ENCODE measurements around the gene WWC2. TPM values are rescaled to one million over a fixed set of nuclear protein-coding genes. Genes with fewer than 3 reads are reported as not detected.

The WWC2 gene
- polyA plus RNA-seq, 1 experiment: 32.0 TPM

DNA sequence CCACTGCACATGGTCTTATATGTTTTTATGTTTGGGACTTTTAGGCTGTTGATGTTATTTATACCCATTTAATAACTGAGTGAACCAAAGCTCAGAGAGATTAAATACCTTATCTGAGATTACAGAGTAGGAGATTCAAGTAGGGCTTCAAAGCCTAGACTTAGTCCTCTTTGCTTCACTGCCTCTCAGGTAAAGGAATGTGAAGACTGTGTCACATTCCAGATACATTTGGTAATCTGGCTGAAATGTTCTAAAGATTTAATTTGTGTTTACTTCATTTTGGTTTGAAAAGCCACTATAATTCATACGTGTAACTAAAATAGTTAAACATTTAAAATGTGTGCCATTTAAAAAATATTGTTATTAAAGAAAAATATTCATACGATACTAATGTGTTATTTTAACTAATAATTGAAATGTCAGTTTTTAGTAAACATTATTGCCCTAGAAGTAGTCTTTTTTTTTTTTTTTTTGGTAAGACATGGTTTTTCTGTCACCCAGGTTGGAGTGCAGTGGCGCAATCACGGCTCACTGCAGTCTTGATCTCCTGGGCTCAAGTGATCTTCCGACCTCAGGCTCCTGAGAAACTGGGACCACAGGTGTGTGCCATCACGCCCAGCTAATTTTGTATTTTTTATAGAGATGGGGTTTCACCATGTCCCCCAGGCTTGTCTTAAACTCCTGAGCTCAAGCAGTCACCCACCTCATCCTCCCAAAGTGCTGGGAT is 54.3 kb downstream of the WWC2 start:
- no peak for DNase-seq (ENCODE audit: low read depth)
- Histone ChIP-seq H3K36me3 (ENCODE audit: control insufficient read depth, insufficient read depth, low read length) (no peaks in the 10 kb centered on the region), H3K4me3 (ENCODE audit: low read depth, low read length) (no peak overlapping the region), H3K27me3 (ENCODE audit: control insufficient read depth, insufficient read depth, low read length) (no peaks in the 10 kb centered on the region)
- ChIA-PET POLR2A (no interaction called here), CTCF (interaction anchor here (0.6 to 1.3 kb wide), 4 partner anchors 9 to 46 kb away, joined by 3 to 6 read pairs (median 3); no protein-coding TSS in a partner anchor)
- TF ChIP-seq, protein P1, sequence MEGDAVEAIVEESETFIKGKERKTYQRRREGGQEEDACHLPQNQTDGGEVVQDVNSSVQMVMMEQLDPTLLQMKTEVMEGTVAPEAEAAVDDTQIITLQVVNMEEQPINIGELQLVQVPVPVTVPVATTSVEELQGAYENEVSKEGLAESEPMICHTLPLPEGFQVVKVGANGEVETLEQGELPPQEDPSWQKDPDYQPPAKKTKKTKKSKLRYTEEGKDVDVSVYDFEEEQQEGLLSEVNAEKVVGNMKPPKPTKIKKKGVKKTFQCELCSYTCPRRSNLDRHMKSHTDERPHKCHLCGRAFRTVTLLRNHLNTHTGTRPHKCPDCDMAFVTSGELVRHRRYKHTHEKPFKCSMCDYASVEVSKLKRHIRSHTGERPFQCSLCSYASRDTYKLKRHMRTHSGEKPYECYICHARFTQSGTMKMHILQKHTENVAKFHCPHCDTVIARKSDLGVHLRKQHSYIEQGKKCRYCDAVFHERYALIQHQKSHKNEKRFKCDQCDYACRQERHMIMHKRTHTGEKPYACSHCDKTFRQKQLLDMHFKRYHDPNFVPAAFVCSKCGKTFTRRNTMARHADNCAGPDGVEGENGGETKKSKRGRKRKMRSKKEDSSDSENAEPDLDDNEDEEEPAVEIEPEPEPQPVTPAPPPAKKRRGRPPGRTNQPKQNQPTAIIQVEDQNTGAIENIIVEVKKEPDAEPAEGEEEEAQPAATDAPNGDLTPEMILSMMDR (IDR thresholded peaks at IDR 0.05; ENCODE audit: insufficient read depth, low read depth, low read length): no peak

DNA sequence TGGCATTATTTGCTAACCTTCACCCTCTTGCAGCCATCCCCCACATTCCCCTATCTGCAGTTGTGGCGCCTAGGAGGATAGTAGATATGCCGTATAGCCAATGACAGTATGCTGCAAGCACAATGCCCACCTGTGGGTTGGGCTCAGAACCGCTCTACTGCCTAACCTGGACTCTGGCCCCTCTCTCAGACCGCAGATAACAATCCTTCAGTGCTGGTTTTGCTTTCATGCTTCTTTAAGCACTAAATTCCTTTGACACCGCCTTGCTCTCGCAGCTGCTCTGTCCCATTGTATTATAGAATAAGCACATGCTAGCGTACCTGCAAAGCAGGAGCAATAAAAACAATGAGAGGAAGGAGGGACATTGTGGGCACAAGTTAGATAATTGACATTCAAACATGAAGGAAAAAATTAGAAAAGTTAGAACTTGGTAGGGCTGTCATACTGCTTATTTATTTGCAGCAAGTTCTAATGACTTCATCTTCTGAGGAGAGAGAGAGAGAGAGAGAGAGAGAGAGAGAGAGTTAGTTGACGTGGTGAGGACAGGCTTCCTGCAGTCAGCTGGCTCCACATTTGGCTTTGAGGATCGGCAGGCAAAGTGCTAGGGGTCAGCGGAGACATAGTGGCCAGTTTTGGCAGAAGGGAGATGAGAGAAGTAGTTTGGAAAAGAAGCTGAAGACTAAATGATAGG is 55.8 kb downstream of the WWC2 start:
- DNase-seq (ENCODE audit: low read depth): no peak
- Histone ChIP-seq H3K36me3 (ENCODE audit: control insufficient read depth, insufficient read depth, low read length) (no peaks in the 10 kb centered on the region), H3K4me3 (ENCODE audit: low read depth, low read length) (no peak overlapping the region), H3K27me3 (ENCODE audit: control insufficient read depth, insufficient read depth, low read length) (no peaks in the 10 kb centered on the region)
- ChIA-PET CTCF (no interaction called here), POLR2A (no interaction called here)
- TF ChIP-seq, protein P1 (IDR thresholded peaks at IDR 0.05; ENCODE audit: insufficient read depth, low read depth, low read length): no peak

DNA sequence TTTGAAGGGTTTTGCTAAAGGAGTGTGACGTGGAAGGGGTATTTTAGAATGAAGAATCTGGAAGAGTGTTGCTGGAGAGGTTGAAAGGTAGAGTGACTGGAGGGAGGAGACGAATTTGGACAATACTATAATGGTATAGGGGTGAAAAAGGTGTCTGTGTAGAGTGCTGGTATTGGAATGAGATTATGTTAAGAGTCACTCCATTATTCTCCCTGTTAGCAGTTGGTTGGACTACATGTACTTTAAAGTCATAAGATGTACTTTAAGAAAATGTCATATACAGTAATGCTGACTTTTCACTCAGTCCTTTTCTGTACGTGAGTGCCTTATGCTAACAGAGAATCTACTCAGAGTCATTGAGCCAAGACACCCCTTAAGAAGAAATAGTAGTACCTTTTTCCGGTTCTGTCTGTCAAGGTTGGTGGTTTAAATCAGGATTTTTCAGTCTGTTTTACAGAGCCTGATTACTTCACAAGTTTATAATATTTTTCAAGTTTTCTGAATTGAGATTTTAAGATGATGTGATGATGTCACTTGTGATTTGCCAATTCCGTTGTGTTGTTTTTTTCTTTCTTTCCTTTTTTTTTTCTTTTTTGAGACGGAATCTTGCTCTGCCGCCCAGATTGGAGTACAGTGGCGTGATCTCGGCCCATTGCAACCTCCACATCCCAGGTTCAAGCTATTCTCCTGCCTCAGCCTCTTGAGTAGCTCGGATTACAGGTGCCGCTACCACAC is 56.6 kb downstream of the WWC2 start:
- no peak for DNase-seq (ENCODE audit: low read depth)
- TF ChIP-seq, protein P1 (IDR thresholded peaks at IDR 0.05; ENCODE audit: insufficient read depth, low read depth, low read length): no peak
- CTCF ChIA-PET: no interaction called here
- POLR2A ChIA-PET: no interaction called here
- no peaks in the 10 kb centered on the region for H3K27me3 ChIP-seq (ENCODE audit: control insufficient read depth, insufficient read depth, low read length)
- no peaks in the 10 kb centered on the region for H3K36me3 ChIP-seq (ENCODE audit: control insufficient read depth, insufficient read depth, low read length)
- no peak overlapping the region for H3K4me3 ChIP-seq (ENCODE audit: low read depth, low read length)

DNA sequence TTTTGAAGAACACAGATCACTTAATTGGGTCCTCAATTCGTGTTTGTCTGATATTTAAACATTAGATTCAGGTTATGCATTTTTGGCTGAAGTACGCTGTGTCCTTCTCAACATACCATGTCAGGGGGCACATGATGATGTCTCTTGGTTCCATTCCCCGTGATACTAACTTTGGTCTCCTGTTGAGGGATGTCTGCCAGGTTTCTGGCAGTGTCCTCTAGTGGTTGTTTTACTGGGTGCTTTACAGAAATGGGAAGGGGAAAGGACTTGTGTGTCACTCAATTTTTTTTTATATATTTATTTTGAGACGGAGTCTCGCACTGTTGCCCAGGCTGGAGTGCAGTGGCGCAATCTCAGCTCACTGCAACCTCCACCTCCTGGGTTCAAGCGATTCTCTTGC is 58.2 kb downstream of the WWC2 start:
- DNase-seq (ENCODE audit: low read depth): no peak
- TF ChIP-seq, protein P1 (IDR thresholded peaks at IDR 0.05; ENCODE audit: insufficient read depth, low read depth, low read length): no peak
- no peaks in the 10 kb centered on the region for H3K36me3 ChIP-seq (ENCODE audit: control insufficient read depth, insufficient read depth, low read length)
- H3K4me3 ChIP-seq (ENCODE audit: low read depth, low read length): no peak overlapping the region
- POLR2A ChIA-PET: no interaction called here
- H3K27me3 ChIP-seq (ENCODE audit: control insufficient read depth, insufficient read depth, low read length): no peaks in the 10 kb centered on the region
- CTCF ChIA-PET: interaction anchor here (0.6 kb wide), 1 partner anchor 257 kb away, joined by 3 read pairs; no protein-coding TSS in a partner anchor

DNA sequence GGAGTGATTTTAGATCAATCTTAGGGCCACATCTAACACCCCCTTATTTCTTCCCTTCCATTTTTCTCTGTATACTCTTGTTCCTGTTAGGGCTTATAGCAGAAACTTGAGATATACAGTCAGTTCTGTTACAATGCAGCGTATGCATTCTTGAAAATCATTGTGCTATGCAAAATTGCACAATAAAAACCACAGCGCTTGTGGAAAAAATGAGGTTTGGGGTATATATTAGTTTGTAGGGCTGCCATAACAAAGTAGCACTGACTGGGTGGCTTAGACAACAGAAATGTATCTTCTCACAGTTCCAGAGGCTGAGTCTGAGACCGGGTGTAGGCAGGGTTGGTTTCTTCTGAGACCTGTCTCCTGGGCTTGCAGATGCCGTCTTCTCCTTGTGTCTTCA is 59.0 kb downstream of the WWC2 start:
- no peak for DNase-seq (ENCODE audit: low read depth)
- Histone ChIP-seq H3K27me3 (ENCODE audit: control insufficient read depth, insufficient read depth, low read length) (no peaks in the 10 kb centered on the region), H3K36me3 (ENCODE audit: control insufficient read depth, insufficient read depth, low read length) (no peaks in the 10 kb centered on the region), H3K4me3 (ENCODE audit: low read depth, low read length) (no peak overlapping the region)
- ChIA-PET CTCF (no interaction called here), POLR2A (no interaction called here)
- TF ChIP-seq, protein P1 (IDR thresholded peaks at IDR 0.05; ENCODE audit: insufficient read depth, low read depth, low read length): no peak

Measured in BJ (cell line).